NCI-H774 (cell line): ENCODE measurements around the gene COX6B1.
"Not testable (repeated sequence)": the region's sequence is repeated elsewhere in the genome, so short reads cannot be mapped to it uniquely, and the experiment has no call there.

Experiments
- DNase-seq: peaks from one replicate; lab custom pipeline; 2025; lab: John Stamatoyannopoulos, UW

Gene COX6B1

DNA sequence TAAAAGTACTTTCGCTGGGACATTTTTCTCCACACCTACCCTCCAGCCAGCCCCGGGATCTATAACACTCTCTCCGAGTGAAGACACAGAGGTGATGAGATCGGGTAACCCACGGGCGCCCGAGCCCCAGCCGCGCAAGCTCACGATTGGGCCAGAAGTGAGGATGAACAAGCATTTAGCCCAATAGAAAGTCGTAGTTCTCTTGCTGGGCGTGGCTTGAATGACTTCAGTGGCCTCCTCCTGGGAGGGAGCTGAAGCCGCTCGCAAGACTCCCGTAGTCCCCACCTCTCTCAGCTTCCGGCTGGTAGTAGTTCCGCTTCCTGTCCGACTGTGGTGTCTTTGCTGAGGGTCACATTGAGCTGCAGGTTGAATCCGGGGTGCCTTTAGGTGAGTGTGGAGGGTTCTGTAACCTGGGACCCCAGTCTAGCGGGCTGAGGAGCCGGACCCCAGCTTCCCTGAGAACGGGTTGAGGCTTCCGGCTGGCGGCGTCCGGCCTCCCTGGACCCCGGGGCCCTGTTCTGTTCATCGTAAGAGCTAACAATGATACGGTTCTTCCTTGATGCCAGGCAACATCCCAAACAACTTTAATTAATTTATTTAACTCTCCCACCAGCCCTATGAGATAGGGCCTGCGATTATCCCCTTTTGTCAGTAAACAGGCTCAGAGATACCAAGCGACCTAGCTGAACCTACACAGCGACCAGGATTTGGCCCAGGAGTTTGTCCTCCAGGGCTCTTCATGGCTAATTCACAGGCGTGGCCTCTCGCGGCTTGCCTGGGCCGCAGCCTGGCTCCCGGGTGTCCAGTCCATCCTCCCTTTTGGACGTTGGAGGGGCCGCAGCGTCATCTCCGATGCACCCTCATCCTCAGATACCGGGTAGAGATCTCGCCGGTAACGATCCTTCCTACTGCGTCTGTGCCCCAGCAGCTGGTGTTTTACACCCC, at the start of gene COX6B1:
Gene COX6B1, plus strand, starts transcription at position 307 of the 945 bp plus-strand sequence. CDS start 2,921 bp downstream, outside the sequence.
- peak; percentile 97 for DNase-seq

DNA sequence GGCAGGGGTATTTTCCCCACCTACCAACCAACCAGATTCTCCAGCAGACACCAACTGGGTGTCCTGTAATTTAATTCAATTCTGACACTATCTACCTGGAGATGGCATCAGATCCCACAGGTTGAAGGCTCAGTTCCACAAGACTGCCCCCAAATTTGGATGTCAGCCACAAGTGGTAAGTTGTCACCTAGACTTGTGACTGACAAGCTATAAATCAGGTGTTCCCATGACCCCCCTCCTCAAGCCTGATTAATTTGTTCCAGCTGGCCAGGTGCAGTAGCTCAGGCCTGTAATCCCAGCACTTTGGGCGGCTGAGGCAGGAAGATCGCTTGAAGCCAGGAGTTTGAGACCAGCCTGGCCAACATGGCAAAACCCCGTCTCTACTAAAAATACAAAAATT, 46.2 kb upstream of the COX6B1 start:
- DNase-seq, result no peak

- DNase-seq, result not testable (repeated sequence)
These were observed 43.7 kb upstream of the COX6B1 start for GRCh38 chr19:35604436-35604835.

- not testable (repeated sequence) for DNase-seq
These were observed 41.0 kb upstream of the COX6B1 start for GRCh38 chr19:35607170-35607569.

- DNase-seq, result no peak
These were observed 40.5 kb upstream of the COX6B1 start for GRCh38 chr19:35607661-35608060.

- no peak for DNase-seq
These were observed 39.9 kb upstream of the COX6B1 start for GRCh38 chr19:35608251-35608650.

DNA sequence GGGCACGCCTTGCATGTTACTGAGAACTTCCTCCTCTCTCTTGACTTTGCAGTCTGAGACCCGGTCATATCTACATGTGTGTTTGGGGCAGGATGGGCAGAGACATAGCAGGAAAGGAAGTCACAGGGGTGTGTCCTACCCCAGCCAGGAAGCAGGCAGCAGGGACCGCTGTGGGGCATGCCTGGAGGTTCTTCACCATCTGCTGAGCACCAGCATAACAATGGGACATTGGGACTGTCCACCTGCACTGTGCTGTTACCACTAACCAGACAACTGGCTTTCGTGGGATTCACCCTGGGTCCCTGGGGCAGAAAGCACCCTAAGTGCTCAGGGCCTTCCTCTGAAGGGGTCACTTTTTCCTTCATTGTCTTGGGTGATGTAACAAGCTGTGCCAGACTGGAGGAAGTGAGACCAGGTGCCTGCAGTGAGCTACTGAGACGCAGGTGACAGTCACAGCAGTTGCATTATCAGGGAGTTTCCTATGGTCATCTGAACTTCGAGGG, 38.2 kb upstream of the COX6B1 start:
- DNase-seq, result no peak

DNA sequence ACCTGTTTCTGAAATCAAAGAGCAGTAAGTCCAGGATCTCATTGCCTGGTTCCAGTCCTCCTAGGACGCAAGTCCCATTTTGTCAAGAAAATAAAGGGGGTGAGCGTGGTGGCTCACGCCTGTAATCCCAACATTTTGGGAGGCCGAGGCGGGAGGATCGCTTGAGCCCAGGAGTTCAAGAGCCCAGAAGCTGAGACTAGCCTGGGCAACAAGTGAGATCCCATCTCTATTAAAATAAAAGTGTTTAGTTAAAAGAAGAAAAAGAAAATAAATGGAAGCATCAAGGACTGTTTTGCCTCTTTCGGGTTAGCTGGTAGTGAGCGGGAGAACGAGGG, 35.9 kb upstream of the COX6B1 start:
- DNase-seq, result no peak

DNA sequence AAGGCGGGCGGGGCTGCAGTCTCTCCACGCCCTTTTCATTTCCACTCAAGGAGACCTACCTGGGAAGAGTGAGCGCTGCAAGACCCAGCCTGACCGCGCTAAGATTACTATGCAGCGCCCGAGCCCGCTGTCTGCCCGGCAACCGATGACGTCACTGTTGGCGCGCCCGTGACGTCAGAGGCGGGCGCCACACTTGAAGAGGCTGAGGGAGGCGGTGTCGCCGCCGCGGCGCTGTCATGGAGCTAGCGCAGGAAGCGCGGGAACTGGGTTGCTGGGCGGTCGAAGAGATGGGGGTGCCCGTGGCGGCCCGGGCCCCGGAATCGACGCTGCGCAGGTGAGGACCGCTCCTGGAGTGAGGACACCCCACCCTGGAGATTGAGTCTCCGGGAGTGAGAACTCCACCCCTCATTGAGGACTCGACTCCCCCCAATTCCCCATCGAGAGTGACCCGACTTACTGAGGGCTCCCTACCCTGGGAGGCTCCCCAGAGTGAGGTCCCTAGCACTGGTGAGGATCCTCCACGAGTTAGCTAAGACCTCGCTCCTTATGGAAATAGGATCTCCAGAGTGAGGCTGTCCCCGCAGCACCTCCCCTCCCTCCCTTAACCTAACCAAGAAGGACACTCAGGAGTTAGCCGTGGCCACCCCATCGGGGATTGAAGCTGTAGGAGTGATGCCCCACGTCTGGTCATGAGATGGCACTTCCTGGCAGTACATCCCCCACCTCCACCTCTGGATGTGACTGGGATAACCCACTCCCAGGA, 35.4 kb upstream of the COX6B1 start, which contains the start of gene HAUS5:
Gene HAUS5, plus strand, starts transcription at position 177 of the 763 bp plus-strand sequence. Its CDS starts 60 bp downstream, at position 237.
- DNase-seq, result peak; percentile 90

DNA sequence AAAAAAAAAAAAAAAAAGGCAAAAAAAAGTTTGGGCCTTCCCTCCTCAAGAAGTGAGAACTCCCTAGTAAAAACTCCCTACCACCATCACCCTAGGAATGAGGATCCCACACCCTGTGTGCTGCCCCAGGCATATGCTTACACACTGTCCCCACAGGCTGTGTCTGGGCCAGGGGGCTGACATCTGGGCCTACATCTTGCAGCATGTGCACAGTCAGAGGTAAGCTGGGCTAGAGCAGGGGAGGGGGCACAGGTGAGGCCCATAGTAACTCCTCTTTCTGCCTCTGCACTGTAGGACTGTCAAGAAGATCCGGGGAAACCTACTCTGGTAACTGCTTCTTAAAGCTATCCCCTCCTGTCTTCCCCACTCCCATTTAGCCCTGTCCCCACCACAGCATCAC, 34.5 kb upstream of the COX6B1 start:
- DNase-seq, result no peak

- no peak for DNase-seq
These were observed 33.1 kb upstream of the COX6B1 start for GRCh38 chr19:35615036-35615435.

- DNase-seq, result no peak
These were observed 29.3 kb upstream of the COX6B1 start for GRCh38 chr19:35618857-35619256.

- DNase-seq, result no peak
These were observed 28.7 kb upstream of the COX6B1 start for GRCh38 chr19:35619290-35619923.

- DNase-seq, result no peak
These were observed 28.1 kb upstream of the COX6B1 start for GRCh38 chr19:35620001-35620400.

GRCh38 chr19:35621708-35622107, 26.4 kb upstream of the COX6B1 start:
- no peak for DNase-seq

DNA sequence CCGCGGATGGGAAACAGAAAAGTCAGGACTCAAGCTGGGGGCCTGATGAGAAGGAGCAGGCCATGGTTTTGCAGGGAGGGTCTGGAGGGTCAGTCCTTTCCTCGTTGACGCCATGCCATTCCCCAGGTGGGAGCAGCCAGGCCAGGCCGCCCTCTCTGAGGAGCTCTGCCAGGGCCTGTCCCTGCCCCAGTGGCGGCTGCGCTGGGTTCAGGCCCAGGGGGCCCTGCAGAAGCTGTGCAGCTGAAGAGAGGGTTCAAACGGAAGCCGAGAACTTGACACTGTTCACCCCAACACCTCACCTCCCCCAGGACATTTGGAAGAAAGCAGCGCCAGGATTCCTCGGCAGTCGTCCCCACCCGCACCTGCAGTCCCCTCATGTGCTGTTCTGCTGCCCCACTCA, 25.4 kb upstream of the COX6B1 start:
- DNase-seq, result no peak

- no peak for DNase-seq
These were observed 24.7 kb upstream of the COX6B1 start for GRCh38 chr19:35623327-35624010.

GRCh38 chr19:35628264-35628564, 19.9 kb upstream of the COX6B1 start:
- no peak for DNase-seq

GRCh38 chr19:35628565-35629331, 19.4 kb upstream of the COX6B1 start, which contains the start of gene RBM42:
Gene RBM42 (plus strand): TSS chr19:35629036. CDS start chr19:35629154, 118 bp downstream.
- DNase-seq, result peak; percentile 97

DNA sequence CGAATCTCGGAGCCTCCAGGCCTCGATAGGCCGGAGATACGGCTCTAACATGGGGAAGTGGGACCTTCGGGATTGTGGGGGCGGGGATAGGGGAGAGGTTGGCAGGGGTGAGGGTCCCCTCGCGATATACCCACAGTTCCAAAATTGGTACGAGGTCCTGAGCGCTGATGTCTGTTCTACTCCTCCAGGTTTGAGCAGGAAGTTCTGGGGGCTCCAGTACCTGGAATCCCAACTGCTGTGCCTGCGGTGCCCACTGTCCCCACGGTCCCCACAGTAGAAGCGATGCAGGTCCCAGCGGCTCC, 18.8 kb upstream of the COX6B1 start:
- DNase-seq, result no peak
